Measurements from ENCODE around the gene METTL24.
"Not testable (repeated sequence)": the region's sequence is repeated elsewhere in the genome, so short reads cannot be mapped to it uniquely, and the experiment has no call there.

The METTL24 gene

DNA sequence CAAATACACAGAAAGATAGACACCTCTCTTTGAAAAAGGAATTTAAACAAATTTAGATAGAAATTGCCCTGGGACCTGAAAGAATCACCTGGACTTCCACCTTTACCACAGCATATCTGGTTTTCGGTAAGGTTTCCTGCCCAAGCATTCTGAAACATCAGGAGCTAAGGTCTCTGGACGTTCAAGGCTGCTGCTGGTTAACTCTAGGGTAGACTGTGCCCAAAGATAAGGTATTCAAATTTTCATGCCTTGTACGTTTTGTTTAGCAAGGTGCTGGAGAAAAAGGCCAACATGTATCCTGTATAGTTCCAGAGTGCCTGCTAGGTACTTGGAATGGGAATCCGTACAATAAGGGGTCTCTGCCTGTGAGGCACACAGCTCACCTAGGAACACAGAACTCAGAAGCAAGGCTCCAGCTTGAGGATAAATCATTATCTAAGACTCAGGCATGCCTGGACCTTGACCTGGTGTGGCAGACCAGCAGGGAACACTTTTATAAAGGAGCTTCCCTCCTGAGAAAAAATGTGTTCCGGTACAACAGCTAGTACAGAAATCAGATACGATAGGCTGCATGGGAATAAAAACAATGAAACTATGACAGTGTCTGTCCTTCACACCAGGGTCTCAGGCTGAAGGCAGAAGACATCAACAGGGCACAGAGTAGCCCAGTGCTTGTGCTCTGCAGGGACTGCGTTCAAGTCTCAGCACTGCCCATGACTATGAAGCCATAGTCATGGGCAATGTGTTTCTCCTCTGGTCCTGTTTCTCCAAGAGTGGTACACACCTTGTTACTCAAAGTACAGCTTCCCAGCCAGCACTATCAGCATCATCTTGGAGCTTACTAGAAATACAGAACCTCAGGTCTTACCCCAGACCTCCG is 70.4 kb downstream of the METTL24 start:
- H3K27ac ChIP-seq = no peak overlapping the region
- no peak for DNase-seq (ENCODE audit: low spot score)
- no peak overlapping the region for H3K4me3 ChIP-seq
- TF ChIP-seq, protein P1, sequence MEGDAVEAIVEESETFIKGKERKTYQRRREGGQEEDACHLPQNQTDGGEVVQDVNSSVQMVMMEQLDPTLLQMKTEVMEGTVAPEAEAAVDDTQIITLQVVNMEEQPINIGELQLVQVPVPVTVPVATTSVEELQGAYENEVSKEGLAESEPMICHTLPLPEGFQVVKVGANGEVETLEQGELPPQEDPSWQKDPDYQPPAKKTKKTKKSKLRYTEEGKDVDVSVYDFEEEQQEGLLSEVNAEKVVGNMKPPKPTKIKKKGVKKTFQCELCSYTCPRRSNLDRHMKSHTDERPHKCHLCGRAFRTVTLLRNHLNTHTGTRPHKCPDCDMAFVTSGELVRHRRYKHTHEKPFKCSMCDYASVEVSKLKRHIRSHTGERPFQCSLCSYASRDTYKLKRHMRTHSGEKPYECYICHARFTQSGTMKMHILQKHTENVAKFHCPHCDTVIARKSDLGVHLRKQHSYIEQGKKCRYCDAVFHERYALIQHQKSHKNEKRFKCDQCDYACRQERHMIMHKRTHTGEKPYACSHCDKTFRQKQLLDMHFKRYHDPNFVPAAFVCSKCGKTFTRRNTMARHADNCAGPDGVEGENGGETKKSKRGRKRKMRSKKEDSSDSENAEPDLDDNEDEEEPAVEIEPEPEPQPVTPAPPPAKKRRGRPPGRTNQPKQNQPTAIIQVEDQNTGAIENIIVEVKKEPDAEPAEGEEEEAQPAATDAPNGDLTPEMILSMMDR (IDR thresholded peaks at IDR 0.05) = no peak

- no peak overlapping the region for H3K27ac ChIP-seq
- H3K4me3 ChIP-seq = no peak overlapping the region
- TF ChIP-seq, protein P1 (IDR thresholded peaks at IDR 0.05) = no peak
- no peak for DNase-seq (ENCODE audit: low spot score)
These were observed 72.7 kb downstream of the METTL24 start for GRCh38 chr6:110285306-110286060.

DNA sequence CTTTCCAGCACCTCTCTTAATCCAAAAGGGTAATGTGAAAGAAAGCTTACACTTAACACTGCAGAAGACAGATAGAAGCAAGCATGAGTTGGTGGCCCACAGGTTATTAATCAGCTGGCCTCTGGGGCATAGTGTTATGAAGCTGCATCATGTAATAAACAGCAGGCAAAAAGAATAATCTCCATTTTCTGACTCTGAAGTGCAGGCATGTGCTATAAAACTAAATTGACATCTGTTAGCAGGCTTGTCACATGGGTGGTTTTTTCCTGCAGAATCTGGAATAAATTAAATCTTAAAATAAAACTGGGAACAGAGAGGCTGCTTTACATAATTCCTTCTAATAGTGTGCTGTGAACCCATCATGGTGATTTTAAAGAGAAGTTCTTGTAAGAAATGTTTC is 73.3 kb downstream of the METTL24 start:
- no peak overlapping the region for H3K4me3 ChIP-seq
- no peak overlapping the region for H3K27ac ChIP-seq
- TF ChIP-seq, protein P1 (IDR thresholded peaks at IDR 0.05) = no peak
- no peak for DNase-seq (ENCODE audit: low spot score)

GRCh38 chr6:110283657-110284056 is 74.5 kb downstream of the METTL24 start:
- Histone ChIP-seq H3K4me3 (no peak overlapping the region), H3K27ac (no peak overlapping the region)
- TF ChIP-seq, protein P1 (IDR thresholded peaks at IDR 0.05) = no peak
- no peak for DNase-seq (ENCODE audit: low spot score)

DNA sequence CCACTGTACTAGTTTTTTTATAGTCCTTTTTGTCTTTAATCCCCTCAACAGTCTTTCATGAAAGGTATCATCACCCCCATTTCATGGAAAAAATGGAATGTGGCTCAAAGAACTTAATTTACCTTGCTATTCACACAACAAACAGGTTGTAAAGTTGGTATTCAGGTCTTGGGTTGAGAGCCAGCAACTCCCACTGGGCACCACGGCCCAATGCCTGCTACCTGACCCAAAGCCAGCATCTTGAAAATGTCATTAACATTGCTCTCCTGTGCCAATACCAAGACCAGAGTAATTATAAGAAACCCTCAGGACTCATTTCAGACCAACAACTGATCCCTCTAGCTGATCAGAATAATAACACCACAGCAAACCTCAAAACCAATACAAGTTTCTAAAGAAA is 75.7 kb downstream of the METTL24 start:
- no peak overlapping the region for H3K27ac ChIP-seq
- TF ChIP-seq, protein P1 (IDR thresholded peaks at IDR 0.05) = no peak
- no peak for DNase-seq (ENCODE audit: low spot score)
- H3K4me3 ChIP-seq = no peak overlapping the region

GRCh38 chr6:110277100-110277665 is 81.0 kb downstream of the METTL24 start:
- Histone ChIP-seq H3K27ac (no peak overlapping the region), H3K4me3 (no peak overlapping the region)
- TF ChIP-seq, protein P1 (IDR thresholded peaks at IDR 0.05) = no peak
- DNase-seq (ENCODE audit: low spot score) = no peak

DNA sequence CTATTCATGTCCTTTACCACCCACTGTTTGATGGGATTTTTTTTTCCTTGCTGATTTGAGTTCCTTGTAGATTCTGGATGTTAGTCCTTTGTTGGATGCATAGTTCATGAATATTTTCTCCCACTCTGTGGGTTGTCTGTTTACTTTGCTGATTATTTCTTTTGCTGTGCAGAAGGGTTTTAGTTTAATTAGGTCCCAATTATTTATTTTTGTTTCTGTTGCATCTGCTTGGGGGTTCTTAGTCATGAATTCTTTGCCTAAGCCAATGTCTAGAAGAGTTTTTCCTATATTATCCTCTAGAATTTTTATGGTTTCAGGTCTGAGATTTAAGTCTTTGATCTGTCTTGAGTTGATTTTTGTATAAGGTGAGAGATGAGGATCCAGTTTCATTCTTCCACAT is 85.4 kb downstream of the METTL24 start:
- DNase-seq (ENCODE audit: low spot score) = not testable (repeated sequence)

More for the DNA sequence above, 85.4 kb downstream of the METTL24 start:
- not testable (repeated sequence) for H3K4me3 ChIP-seq, H3K27ac ChIP-seq

Data from coronary artery (tissue), 2 donors.